HG02678 (cell line): ENCODE measurements around the gene GDI1.

Source experiments
- ATAC-seq: cut with Tn5 transposase; IDR thresholded peaks from one replicate; pipeline ENCODE4 v1.9.1; 2021; ENCODE audit warnings: mild to moderate bottlenecking, moderate library complexity; ENCODE audit not compliant: unreplicated experiment

The GDI1 gene

DNA sequence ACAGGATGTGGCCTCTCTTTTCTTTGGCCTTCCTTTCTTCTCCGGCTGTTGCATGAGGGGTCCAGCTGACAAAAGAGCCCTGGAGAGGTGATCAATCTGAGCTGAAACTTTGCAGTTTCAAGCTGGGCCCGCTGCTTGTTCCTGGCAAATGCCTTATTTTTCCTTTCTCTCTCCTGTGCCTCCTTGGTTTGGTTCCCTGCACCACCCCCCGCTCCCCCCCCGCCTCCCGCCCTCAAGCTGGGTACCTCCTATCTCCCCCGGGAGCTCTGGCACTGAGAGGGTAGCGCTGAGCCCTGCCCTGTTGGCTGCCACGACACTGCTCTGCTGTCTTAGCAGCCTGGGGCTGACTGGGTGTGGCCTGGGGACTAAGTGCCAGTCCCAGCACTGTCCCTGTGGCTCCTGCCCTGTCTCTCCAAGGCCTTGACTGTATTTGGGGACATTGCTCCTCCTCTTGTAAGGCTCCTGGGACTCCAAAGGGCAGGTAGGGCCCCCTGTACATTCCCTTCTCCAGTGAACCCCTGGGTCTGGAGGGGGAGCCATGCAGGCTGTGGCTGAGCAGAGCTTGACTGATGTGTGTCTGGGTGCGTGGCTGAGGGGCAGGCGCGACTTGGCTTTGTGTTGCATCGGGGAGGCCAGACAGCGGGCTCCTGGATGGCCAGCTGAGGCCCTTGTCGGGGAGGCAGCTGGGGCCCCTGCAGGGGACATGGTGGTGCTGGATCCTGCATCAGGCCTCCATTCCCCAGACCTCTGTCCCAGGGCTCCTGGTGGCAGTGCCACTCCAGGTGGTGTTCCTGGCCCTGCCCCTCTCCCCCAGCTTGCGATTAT lies 22.2 kb downstream of the GDI1 start:
- no peak for ATAC-seq

DNA sequence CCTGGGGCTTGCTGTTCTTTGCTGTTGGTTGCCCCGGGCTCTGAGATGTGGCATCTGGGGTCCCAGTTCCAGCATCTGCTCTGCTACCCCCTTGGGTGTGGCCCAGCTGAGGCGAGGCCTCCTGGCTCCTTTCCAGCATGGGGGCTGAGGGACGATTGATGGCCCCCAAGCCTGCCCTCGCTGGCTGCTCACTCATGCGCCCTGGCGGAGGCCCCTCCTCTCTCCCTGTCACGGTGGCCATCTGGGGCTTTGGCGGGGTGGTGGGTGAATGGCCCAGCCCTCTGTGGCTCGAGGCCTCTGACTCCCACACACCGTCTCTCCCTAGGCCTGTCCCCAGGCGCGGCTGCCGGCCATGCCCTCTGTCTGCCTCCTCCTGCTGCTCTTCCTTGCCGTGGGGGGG lies 22.9 kb downstream of the GDI1 start:
- no peak for ATAC-seq

DNA sequence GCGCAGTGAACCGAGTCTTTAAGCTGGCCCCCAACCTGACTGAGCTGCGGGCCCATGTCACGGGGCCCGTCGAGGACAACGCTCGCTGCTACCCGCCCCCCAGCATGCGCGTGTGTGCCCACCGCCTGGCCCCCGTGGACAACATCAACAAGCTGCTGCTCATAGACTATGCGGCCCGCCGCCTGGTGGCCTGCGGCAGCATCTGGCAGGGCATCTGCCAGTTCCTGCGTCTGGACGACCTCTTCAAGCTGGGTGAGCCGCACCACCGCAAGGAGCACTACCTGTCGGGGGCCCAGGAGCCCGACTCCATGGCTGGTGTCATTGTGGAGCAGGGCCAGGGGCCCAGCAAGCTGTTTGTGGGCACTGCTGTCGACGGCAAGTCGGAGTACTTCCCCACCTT lies 23.4 kb downstream of the GDI1 start:
- no peak for ATAC-seq

DNA sequence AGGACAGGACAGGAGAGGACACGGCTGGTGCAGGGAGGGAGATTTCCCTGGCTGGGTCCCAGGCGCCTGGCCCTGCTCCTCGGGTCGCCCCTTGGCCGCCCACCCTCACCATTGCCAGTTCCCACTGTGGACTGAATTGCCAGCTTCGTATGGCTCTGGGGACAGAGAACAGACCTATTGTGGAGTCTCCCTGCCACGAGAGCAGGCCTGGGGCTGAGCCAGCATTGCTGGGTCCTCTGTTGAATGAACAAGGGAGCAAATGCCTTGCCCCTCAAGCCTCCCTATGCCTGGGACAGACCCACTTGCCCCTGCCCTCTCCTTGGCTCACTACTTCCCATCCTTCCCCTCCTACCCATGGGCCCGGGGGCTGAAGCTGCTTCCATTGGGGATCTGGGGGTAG lies 25.4 kb downstream of the GDI1 start:
- no peak for ATAC-seq

DNA sequence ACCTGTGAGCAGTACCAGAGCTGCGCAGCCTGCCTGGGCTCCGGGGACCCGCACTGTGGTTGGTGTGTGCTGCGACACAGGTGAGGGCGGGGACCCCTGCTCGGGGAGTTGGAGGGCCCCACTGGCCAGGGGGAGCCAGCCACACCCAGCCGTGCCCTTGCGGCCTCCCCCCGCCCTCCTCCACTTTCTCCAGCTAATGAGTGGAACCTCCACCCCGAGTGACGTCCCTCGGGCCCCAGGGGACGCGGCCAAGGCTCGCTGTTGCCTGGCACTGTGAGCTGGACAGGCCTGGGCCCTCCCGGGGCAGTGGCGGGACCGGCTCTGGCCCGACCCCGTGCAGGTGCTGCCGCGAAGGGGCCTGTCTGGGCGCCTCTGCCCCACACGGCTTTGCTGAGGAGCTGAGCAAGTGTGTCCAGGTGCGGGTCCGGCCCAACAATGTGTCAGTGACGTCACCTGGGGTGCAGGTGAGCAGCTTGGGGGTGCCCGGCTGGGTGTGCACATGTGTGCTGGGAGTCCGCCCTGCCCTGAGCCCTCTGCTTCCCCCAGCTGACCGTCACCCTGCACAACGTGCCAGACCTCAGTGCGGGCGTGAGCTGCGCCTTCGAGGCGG lies 26.8 kb downstream of the GDI1 start:
- no peak for ATAC-seq

DNA sequence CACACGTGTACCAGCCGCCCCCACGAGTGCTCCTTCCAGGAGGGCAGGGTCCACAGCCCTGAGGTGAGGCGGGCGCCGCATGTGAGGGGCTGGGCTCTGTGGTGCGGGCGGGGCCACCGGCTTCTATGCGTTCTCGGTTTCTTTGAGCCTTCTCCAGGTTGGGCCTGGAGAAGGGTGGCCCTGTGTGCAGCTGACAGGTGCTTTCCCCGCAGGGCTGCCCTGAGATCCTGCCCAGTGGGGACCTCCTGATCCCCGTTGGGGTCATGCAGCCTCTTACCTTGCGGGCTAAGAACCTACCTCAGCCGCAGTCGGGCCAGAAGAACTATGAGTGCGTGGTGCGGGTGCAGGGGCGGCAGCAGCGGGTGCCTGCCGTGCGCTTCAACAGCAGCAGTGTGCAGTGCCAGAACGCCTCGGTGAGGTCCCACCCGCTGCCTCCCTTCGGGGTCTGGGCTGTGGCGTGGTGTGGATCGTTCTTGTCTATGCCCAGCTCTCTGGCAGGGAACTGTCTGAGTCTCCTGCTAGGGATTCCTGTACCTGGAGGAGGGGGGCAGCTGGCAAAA lies 27.9 kb downstream of the GDI1 start:
- no peak for ATAC-seq

DNA sequence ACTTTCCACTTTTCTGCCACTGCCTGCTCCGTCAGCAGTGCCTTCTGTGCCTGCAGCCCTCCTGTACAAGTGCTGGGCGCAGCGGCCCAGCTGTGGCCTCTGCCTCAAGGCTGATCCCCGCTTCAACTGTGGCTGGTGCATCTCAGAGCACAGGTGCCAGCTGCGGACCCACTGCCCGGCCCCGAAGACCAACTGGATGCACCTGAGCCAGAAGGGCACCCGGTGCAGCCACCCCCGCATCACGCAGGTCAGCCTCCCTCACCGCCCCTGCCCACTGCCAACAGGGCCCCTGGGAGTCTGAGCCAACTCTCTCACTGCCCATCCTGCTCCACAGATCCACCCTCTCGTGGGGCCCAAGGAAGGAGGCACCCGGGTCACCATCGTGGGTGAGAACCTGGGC lies 28.6 kb downstream of the GDI1 start:
- ATAC-seq = no peak

DNA sequence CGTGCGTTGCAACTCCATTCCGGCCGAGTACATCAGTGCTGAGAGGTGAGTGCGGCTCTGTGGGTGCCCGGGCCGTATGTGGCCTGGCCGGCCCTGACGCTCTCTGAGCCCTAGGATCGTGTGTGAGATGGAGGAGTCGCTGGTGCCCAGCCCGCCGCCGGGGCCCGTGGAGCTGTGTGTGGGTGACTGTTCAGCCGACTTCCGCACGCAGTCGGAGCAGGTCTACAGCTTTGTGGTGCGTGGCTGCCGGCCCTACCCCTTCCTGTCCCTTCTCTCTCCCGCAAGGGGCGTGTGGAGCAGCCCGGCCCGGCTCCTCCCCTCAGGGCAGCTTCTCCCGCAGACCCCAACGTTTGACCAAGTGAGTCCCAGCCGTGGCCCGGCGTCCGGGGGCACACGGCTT lies 29.1 kb downstream of the GDI1 start:
- no peak for ATAC-seq

DNA sequence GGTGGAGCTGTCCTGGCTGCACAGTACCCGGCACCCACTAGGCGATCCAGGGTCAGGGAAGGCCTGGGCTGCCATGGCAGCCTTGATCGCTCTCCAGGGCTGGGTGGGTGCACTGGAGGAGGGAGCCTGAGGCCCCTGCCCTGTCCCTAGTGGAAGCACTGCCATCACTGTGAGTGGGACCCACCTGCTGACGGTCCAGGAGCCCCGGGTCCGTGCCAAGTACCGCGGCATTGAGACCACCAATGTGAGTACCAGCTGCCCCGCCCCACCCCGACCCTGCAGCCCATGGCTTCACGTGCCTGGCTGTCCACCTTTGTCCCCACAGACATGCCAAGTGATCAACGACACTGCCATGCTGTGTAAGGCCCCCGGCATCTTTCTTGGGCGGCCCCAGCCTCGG lies 30.0 kb downstream of the GDI1 start:
- no peak for ATAC-seq

DNA sequence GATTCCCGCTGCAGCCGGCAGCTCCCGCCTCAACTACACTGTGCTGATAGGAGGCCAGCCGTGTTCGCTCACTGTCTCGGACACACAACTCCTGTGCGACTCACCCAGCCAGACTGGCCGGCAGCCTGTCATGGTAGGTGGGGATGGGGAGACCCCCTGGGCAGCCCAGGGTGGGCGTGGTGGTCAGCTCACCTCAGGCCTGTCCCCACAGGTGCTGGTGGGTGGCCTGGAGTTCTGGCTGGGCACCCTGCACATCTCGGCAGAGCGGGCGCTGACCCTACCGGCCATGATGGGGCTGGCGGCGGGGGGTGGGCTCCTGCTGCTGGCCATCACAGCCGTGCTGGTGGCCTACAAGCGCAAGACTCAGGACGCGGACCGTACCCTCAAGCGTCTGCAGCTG lies 30.6 kb downstream of the GDI1 start:
- no peak for ATAC-seq

DNA sequence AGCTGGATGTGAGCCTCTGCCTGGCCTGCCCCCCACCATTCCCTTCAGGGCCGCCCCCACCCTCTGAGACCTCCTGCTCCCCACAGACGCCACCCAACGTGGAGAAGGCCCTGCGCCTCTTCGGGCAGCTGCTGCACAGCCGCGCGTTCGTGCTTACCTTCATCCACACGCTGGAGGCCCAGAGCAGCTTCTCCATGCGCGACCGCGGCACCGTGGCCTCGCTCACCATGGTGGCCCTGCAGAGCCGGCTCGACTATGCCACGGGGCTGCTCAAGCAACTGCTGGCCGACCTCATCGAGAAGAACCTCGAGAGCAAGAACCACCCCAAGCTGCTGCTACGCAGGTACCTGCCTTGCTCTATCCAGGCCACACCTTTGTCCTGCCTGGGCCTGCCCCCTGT lies 31.3 kb downstream of the GDI1 start:
- no peak for ATAC-seq

DNA sequence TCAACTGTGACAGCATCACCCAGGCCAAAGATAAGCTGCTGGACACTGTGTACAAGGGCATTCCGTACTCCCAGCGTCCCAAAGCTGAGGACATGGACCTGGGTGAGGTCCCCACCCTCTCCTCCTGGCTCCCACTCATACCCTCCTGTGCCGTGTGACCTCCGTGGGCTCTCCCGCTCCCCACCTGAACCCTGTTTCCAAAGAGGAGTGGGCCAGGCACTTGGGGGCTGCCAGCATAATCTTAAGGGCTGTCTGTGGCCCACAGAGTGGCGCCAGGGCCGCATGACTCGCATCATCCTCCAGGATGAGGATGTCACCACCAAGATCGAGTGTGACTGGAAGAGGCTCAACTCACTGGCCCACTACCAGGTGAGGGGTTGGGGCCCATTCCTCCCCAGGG lies 32.2 kb downstream of the GDI1 start:
- no peak for ATAC-seq

DNA sequence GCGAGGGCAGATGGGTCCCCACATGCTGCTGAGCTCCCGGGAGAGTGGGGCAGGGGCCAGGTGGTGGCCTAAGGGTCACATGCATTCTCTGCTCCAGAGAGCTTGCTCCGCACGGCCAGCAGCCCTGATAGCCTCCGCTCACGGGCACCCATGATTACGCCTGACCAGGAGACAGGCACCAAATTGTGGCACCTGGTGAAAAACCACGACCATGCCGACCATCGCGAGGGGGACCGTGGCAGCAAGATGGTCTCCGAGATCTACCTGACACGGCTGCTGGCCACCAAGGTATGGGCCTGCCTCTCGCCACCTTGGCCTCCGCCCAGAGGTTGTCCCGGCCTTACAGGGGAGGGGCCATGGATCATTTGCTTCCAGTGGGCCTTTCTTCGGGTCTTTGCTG lies 32.9 kb downstream of the GDI1 start:
- no peak for ATAC-seq

DNA sequence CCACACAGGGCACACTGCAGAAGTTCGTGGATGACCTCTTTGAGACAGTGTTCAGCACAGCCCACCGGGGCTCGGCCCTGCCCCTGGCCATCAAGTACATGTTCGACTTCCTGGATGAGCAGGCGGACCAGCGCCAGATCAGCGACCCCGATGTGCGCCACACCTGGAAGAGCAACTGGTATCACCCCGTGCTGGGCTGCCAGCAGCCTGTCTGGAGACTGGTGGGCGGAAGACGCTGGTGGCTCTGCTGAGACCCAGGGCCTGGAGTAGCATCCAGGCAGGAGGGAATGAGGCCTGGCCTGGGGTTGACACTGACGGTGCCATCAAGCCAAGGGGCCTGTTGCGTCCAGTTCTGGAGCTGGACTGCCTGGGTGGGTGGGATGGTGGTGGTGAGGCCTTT lies 33.5 kb downstream of the GDI1 start:
- no peak for ATAC-seq

DNA sequence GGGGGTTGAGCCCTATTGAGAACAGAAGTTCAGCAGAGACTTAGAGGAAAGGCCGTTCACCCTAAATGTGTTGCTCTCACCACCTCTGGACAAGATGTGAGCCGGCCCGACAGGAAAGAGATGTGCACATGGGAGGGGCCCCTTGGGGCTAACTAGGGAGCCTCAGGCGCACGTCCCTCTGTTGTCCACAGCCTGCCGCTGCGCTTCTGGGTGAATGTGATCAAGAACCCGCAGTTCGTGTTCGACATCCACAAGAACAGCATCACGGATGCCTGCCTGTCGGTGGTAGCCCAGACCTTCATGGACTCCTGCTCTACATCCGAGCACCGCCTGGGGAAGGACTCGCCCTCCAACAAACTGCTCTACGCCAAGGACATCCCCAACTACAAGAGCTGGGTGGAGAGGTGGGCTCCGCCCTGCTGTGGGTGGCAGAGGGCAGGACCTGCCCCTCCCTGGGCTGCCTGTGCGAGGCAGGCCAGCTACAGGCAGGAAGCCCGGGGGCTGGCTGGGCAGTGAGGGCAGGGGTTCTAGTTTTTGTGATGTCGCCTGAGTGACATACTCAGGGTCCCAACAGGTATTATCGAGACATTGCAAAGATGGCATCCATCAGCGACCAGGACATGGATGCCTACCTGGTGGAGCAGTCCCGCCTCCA lies 34.1 kb downstream of the GDI1 start:
- no peak for ATAC-seq

DNA sequence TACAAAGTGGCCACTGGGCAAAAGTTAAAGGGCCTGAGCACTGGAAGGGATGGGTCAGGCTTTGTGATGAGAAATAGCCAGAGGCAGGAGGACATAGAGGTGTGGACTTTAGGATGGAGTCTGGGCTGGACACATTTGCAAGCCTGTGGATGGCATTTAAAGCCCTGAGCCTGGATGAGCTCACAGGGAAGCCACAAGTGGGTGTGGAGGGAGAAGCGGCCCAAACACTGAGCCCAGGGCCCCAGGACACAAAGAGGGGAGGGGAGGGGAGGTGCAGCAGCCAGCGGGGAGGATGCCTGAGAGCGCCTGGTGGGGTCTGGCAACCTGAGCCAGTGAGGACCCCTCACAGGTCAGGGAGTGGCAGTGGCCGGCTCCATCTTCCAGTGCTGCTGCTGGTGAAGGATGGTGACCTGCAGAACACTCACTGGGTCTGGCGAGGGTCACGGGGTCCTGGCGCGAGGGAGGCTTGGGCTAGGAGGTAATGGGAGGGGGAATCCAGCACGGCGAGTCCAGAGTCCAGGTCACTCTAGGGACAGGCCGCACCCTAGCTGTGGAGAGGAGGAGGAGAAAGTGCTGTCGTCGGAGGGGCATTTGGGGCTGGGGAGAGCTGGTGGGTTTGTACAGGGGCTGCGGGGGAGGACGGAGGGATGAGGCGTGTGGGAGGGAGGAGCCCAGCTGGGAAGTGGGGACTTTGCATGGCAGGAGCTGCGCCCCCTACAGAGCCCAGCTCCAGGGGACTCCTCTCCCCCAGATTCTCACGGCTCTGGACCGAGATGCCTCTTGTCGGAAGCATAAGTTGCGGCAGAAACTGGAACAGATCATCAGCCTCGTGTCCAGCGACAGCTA lies 35.1 kb downstream of the GDI1 start:
- no peak for ATAC-seq

DNA sequence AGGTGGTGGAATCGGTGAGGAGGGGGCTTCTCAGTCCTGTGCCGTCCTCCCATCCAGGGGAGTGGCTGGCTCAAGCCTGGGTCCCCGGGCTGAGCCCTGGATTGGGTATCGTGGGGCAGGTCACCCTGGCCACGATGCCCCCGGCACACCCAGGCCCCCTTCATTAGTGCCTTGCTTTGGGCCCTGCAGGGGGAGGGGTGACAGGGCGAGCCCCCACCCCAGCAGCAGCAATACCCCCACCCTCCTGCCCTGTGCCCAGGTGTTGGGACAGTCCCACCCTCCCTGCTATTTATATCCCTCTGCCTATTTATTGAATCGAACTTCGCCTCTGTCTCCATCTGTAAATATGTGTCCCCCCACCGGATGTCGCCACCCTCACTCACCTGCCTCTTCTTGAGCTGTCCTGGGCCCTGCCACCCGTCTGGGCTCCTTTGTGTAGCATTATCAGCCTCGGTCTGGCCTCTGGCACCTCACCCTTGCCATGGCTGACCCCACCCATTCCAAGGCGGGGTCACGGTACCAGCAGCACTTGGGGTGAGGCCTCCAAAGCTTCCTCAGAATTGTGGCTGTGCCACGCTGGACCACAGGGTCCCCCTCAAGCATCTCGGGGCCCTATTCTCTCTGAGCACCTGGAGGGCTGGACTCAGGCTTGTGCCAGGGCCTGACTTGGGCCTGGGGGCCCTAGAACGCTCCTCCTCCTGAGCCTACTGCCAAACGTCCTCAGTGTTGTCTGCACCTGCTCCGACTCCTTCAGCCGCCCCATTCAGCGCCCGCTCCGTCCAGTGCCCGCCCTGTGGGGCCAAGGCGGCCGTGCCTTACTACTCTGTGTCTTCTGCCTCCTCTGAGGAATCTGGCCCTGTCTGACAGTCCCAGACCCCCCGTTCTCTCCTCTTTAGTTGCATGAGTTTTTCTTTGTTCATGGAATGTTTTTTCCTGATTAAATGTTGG lies 36.0 kb downstream of the GDI1 start:
- ATAC-seq = no peak

DNA sequence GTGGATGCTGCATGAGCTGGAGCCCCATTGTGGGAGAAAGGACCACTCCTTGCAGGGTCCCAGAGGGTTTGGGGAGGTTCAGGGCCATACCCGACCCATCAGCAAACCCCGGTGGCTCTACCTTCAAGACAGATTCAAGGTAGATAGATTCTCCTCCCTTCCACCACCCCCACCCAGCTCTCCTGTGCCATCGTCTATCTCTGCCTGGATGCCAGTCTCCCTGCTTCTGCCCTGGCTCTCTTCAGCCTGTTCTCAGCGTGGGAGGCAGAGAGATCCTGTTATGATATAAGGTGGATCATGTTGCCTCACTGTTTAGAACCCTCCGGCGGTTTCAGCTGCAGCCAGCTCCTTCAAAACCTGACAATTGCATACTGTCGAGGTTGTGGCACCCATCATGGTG lies 36.7 kb downstream of the GDI1 start:
- no peak for ATAC-seq

DNA sequence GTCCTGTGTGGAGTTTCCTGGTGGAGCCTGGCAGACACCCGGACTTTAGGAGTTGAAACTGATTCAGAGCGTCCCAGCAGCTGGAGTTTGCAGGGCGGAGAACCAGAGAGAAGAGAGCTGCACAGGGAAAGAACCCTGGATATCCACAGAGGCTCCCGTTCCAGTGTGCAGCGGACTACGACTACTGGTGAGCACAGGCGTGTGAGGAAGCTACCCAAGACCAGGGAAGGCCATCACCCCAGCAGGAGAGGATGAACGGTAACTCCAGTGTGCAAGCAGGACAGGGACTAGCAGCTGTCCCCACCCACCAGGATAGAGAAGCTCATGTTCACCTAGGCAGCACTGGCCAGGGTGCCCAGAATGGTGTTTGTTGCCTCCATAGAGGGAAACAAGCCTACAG lies 39.9 kb downstream of the GDI1 start:
- no peak for ATAC-seq

DNA sequence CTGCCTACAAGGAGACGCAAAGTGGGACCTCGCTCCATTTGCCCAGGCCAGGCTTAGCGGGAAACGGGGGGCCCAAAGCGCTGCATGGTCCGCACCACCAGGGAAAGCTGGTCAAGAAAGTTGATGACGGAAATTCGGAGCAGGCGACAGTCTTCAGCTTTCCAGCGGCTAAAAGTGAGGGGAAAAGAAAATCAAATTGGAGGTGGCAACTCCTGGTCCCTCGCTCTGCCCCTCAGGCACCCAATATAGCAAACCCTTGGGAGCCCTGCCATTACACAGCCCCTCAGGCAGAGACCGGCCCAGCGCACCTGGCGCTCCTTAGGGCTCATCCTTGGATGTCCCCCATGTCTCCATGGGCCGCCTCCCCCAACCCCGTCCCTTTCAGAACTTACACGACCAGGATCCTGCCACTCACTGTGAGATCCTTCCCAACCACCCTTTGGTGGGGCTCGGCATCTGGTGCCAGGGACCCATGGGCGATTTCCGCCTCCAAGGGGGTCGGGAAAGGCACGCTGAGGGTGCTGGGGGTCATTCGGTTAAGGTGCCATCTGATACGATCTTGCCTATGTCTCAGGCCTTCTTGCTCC lies 41.0 kb downstream of the GDI1 start:
- no peak for ATAC-seq
